Vagina (tissue), 2 donors: Measurements from ENCODE around the gene TMEM30B.

Experiments
- POLR2A ChIP-seq, 2 donors: fragments of 450-650 bp; IDR thresholded peaks; one replicate each; pipeline ENCODE4 v1.6.1; 2017; ENCODE audit warnings: antibody characterized with exemption in 2 of 2, mild to moderate bottlenecking in 2 of 2, moderate library complexity in 2 of 2
- POLR2AphosphoS5 ChIP-seq, 2 donors: sonication (generic); formaldehyde crosslinking; IDR thresholded peaks; one replicate each; pipeline ENCODE4 v1.9.0; 2017; ENCODE audit warnings: antibody characterized with exemption in 2 of 2, mild to moderate bottlenecking in 2 of 2, low read depth in 1 of 2; ENCODE audit not compliant: insufficient read depth in 1 of 2

GRCh38 chr14:61297581-61297980 lies 16.4 kb upstream of the TMEM30B start:
- TF ChIP-seq POLR2A (IDR thresholded peaks at IDR 0.05) (no peak), POLR2AphosphoS5 (IDR thresholded peaks at IDR 0.05; ENCODE audit: insufficient read depth in 1 of 2, low read depth in 1 of 2) (no peak)
